ENCODE results near the gene CNGA1. TPM values are rescaled to one million over a fixed set of nuclear protein-coding genes. Genes with fewer than 3 reads are reported as not detected.

CNGA1 gene
- total RNA-seq, 2 experiments from 2014 or later = not detected

DNA sequence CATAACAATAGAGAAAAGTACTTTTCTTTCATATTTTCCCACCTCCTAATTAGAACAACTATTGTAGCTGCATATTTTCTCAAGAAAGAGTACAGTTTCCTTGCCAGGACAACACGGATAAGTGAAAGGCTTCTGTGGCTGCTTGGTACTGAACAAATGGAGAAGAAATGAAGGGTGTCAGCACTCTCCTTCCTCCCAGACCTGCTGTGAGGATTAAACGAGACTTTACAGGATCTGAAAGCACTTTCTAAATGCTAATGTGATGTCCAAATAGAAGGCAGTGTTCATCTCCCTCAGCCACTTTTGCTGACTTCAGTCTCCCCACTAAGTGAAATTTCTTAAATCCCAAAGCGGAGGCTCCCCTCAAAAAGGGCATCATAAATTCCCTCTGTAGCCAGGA is 14.0 kb upstream of the CNGA1 start:
- ChIA-PET CTCF (interaction anchor here (1.1 kb wide), 1 partner anchor 11 kb away, joined by 3 read pairs; no protein-coding TSS in a partner anchor), POLR2A (no interaction called here)
- Mint-ChIP-seq H3K27ac (no peak overlapping the region), H3K27me3 (ENCODE audit: low read depth) (peaks cover 3% of the 10 kb centered on the region), H3K4me3 (no peak overlapping the region), H3K4me1 (ENCODE audit: low read depth) (peaks cover 22% of the 10 kb centered on the region), H3K36me3 (ENCODE audit: low read depth) (no peaks in the 10 kb centered on the region), H3K9me3 (ENCODE audit: insufficient read depth) (peaks cover 4% of the 10 kb centered on the region)
- no peak for DNase-seq
- no peak for ATAC-seq

- Mint-ChIP-seq H3K9me3 (ENCODE audit: insufficient read depth) (peaks cover 4% of the 10 kb centered on the region), H3K4me1 (ENCODE audit: low read depth) (peaks cover 12% of the 10 kb centered on the region), H3K4me3 (no peak overlapping the region), H3K27ac (no peak overlapping the region), H3K27me3 (ENCODE audit: low read depth) (peaks cover 3% of the 10 kb centered on the region), H3K36me3 (ENCODE audit: low read depth) (no peaks in the 10 kb centered on the region)
- DNase-seq (no peak), ATAC-seq (no peak)
- ChIA-PET CTCF (no interaction called here), POLR2A (no interaction called here)
These were observed 12.2 kb upstream of the CNGA1 start for GRCh38 chr4:48028696-48029095.

- peaks cover 4% of the 10 kb centered on the region for H3K9me3 Mint-ChIP-seq (ENCODE audit: insufficient read depth)
- no peak for ATAC-seq
- no peaks in the 10 kb centered on the region for H3K36me3 Mint-ChIP-seq (ENCODE audit: low read depth)
- DNase-seq = no peak
- ChIA-PET POLR2A (no interaction called here), CTCF (interaction anchor here (0.8 to 1.3 kb wide), 2 partner anchors 20 to 112 kb away, joined by 3 to 4 read pairs; no protein-coding TSS in a partner anchor)
- H3K27ac Mint-ChIP-seq = no peak overlapping the region
- peaks cover 10% of the 10 kb centered on the region for H3K4me1 Mint-ChIP-seq (ENCODE audit: low read depth)
- H3K4me3 Mint-ChIP-seq = no peak overlapping the region
- H3K27me3 Mint-ChIP-seq (ENCODE audit: low read depth) = peaks cover 3% of the 10 kb centered on the region
These were observed 11.2 kb upstream of the CNGA1 start for GRCh38 chr4:48027653-48028052.

GRCh38 chr4:48025005-48025404 is 8.5 kb upstream of the CNGA1 start:
- Mint-ChIP-seq H3K27ac (no peak overlapping the region), H3K27me3 (ENCODE audit: low read depth) (peaks cover 5% of the 10 kb centered on the region), H3K4me3 (no peak overlapping the region), H3K36me3 (ENCODE audit: low read depth) (no peaks in the 10 kb centered on the region), H3K4me1 (ENCODE audit: low read depth) (peaks cover 10% of the 10 kb centered on the region), H3K9me3 (ENCODE audit: insufficient read depth) (peaks cover 4% of the 10 kb centered on the region)
- ChIA-PET CTCF (interaction anchor here (1.1 kb wide), 1 partner anchor 9 kb away, joined by 11 read pairs; no protein-coding TSS in a partner anchor), POLR2A (no interaction called here)
- ATAC-seq (no peak), DNase-seq (no peak)

GRCh38 chr4:48024522-48024921 is 8.0 kb upstream of the CNGA1 start:
- ATAC-seq (no peak), DNase-seq (no peak)
- ChIA-PET CTCF (interaction anchor here (1.1 kb wide), 1 partner anchor 10 kb away, joined by 11 read pairs; no protein-coding TSS in a partner anchor), POLR2A (no interaction called here)
- Mint-ChIP-seq H3K27ac (no peak overlapping the region), H3K36me3 (ENCODE audit: low read depth) (no peaks in the 10 kb centered on the region), H3K9me3 (ENCODE audit: insufficient read depth) (peaks cover 4% of the 10 kb centered on the region), H3K27me3 (ENCODE audit: low read depth) (peaks cover 7% of the 10 kb centered on the region), H3K4me1 (ENCODE audit: low read depth) (peaks cover 10% of the 10 kb centered on the region), H3K4me3 (no peak overlapping the region)

DNA sequence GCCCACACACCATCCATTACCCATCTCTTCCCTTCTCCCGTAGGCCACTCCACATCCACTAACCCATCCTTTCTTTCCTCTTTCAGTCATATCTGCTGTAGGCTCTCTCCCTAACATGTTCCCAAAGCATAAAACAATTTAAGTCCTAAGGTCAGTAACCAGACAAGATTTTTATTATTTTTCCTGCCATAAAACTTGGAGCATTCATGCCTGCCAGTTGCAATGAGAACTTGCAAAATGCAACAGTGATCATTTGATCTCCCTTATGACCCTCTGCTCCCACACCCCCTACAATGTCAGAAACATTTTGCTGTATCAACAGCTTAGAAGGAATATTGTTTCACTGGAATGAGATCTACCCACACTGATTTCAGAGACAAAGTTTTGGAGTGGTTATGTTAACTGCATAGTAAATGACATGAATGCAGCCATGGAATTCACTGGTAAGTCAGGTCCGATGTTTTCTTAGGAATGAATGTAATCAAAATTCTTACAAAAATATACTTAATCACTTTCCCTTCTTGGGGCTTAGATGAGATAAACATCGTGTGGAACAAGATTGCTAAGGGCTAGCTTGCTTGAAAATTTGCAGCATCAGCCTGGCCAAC is 5.8 kb upstream of the CNGA1 start:
- ChIA-PET CTCF (no interaction called here), POLR2A (interaction anchor here (0.7 kb wide), 1 partner anchor 463 kb away, joined by 3 read pairs; no protein-coding TSS in a partner anchor)
- no peak overlapping the region for H3K4me3 Mint-ChIP-seq
- H3K27ac Mint-ChIP-seq = no peak overlapping the region
- no peaks in the 10 kb centered on the region for H3K36me3 Mint-ChIP-seq (ENCODE audit: low read depth)
- no peaks in the 10 kb centered on the region for H3K9me3 Mint-ChIP-seq (ENCODE audit: insufficient read depth)
- H3K27me3 Mint-ChIP-seq (ENCODE audit: low read depth) = peaks cover 21% of the 10 kb centered on the region
- DNase-seq (no peak), ATAC-seq (no peak)
- H3K4me1 Mint-ChIP-seq (ENCODE audit: low read depth) = peaks cover 3% of the 10 kb centered on the region

DNA sequence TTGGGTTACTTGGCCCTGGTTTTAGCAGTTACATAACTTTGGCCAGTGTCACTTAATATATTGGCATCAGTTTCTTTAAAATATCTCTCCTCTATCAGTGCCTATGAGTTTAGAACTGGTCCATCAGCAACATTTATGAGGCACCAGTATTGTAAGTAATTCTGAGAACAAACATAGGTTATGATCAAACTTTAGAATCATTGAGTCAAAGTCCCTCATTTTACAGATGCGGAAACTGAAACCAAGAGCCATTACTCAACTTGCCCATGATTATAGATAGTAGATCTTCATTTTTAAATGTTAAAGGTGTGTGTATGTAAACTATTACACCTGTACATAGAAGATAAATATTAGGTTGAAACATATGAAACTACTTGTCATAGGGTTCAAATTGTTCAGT is 4.6 kb upstream of the CNGA1 start:
- H3K27ac Mint-ChIP-seq = no peak overlapping the region
- H3K4me3 Mint-ChIP-seq = no peak overlapping the region
- H3K4me1 Mint-ChIP-seq (ENCODE audit: low read depth) = peaks cover 5% of the 10 kb centered on the region
- peaks cover 22% of the 10 kb centered on the region for H3K27me3 Mint-ChIP-seq (ENCODE audit: low read depth)
- ATAC-seq (no peak), DNase-seq (no peak)
- H3K36me3 Mint-ChIP-seq (ENCODE audit: low read depth) = no peaks in the 10 kb centered on the region
- ChIA-PET CTCF (no interaction called here), POLR2A (no interaction called here)
- no peaks in the 10 kb centered on the region for H3K9me3 Mint-ChIP-seq (ENCODE audit: insufficient read depth)

GRCh38 chr4:48018112-48018511 is 1.6 kb upstream of the CNGA1 start:
- ChIA-PET POLR2A (no interaction called here), CTCF (interaction anchor here (0.6 to 2.5 kb wide), 8 partner anchors 15 to 210 kb away, joined by 3 to 13 read pairs (median 4); no protein-coding TSS in a partner anchor)
- Mint-ChIP-seq H3K4me3 (no peak overlapping the region), H3K27ac (no peak overlapping the region), H3K9me3 (ENCODE audit: insufficient read depth) (no peaks in the 10 kb centered on the region), H3K36me3 (ENCODE audit: low read depth) (no peaks in the 10 kb centered on the region), H3K4me1 (ENCODE audit: low read depth) (peaks cover 9% of the 10 kb centered on the region), H3K27me3 (ENCODE audit: low read depth) (peaks cover 25% of the 10 kb centered on the region)
- ATAC-seq (no peak), DNase-seq (no peak)

- peaks cover 24% of the 10 kb centered on the region for H3K27me3 Mint-ChIP-seq (ENCODE audit: low read depth)
- no peaks in the 10 kb centered on the region for H3K36me3 Mint-ChIP-seq (ENCODE audit: low read depth)
- ATAC-seq = peak; percentile 25
- H3K27ac Mint-ChIP-seq = no peak overlapping the region
- H3K4me3 Mint-ChIP-seq = peak overlapping the region; percentile 76
- CTCF ChIA-PET = interaction anchor here (2.5 kb wide), 1 partner anchor 70 kb away, joined by 13 read pairs; no protein-coding TSS in a partner anchor
- no peaks in the 10 kb centered on the region for H3K9me3 Mint-ChIP-seq (ENCODE audit: insufficient read depth)
- POLR2A ChIA-PET = no interaction called here
- peaks cover 9% of the 10 kb centered on the region for H3K4me1 Mint-ChIP-seq (ENCODE audit: low read depth)
- no peak for DNase-seq
These were observed 659 bp upstream of the CNGA1 start for GRCh38 chr4:48017108-48017571.

DNA sequence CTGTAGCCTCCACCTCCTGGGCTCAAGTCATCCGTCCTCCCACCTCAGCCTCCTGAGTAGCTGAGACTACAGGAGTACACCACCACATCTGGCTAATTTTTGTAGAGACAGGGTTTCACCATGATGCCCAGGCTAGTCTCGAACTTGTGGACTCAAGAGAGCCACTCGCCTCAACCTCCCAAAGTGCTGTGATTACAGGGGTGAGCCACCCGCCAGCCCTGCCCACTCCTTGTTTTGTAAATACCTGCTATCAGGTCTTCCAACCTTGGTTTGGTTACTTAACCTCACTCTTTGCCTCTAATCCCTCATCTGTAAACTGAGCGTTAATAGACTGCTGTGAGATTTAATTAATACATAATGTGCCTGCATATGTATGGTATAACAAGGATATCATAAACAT is 803 bp downstream of the CNGA1 start:
- H3K27me3 Mint-ChIP-seq (ENCODE audit: low read depth) = peaks cover 21% of the 10 kb centered on the region
- POLR2A ChIA-PET = no interaction called here
- no peak for ATAC-seq

DNA sequence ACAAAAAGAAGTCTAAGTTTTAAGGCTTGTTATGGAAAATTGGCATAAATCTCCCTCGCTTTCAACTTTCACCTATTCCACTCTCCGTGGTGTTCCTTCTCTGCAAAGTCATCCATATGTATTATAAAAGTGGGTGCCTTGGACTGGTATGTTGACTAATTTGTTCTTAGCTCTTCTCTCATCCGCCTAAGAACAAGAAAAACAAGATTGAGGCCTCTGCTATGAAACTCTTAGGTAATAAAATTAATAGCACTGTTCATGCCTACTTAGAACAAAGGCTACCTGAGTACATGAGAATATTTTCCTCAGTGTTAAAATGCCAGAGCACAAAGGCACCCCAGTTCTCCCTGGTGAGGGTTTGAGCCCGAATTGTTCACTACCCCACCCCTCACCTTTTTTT is 1.3 kb downstream of the CNGA1 start:
- H3K4me3 Mint-ChIP-seq = no peak overlapping the region
- POLR2A ChIA-PET = no interaction called here
- no peak for DNase-seq
- H3K36me3 Mint-ChIP-seq (ENCODE audit: low read depth) = no peaks in the 10 kb centered on the region
- CTCF ChIA-PET = interaction anchor here (1.5 kb wide), 1 partner anchor 124 kb away, joined by 4 read pairs; no protein-coding TSS in a partner anchor
- peaks cover 10% of the 10 kb centered on the region for H3K9me3 Mint-ChIP-seq (ENCODE audit: insufficient read depth)
- H3K27me3 Mint-ChIP-seq (ENCODE audit: low read depth) = peaks cover 21% of the 10 kb centered on the region
- peaks cover 9% of the 10 kb centered on the region for H3K4me1 Mint-ChIP-seq (ENCODE audit: low read depth)
- no peak overlapping the region for H3K27ac Mint-ChIP-seq
- no peak for ATAC-seq

More for the DNA sequence above, 803 bp downstream of the CNGA1 start:
- DNase-seq = no peak
- peaks cover 9% of the 10 kb centered on the region for H3K4me1 Mint-ChIP-seq (ENCODE audit: low read depth)
- peak overlapping the region; percentile 76 for H3K4me3 Mint-ChIP-seq
- CTCF ChIA-PET = interaction anchor here (1.2 to 1.5 kb wide), 2 partner anchors 19 to 124 kb away, joined by 4 read pairs; no protein-coding TSS in a partner anchor
- H3K9me3 Mint-ChIP-seq (ENCODE audit: insufficient read depth) = peaks cover 10% of the 10 kb centered on the region
- H3K36me3 Mint-ChIP-seq (ENCODE audit: low read depth) = no peaks in the 10 kb centered on the region
- no peak overlapping the region for H3K27ac Mint-ChIP-seq

DNA sequence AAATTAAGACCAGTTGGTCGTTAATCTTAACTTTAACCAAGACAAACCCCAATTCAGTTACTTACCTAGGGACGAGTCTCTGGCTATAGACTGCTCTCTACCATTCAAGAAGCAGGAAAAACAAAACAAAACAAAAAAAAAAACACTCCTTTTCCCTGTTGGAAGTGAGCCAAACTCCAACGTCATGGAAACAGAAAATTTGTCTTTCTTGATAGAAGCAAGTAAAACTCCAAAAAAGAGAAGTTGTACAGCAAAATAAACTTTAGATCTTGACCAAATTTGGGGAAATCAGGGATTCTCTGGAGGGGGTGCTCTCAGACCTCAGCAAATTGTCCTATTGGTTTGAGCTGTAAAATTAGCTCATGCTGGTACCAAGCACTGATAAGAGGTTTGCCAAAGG is 3.7 kb downstream of the CNGA1 start:
- Mint-ChIP-seq H3K4me3 (no peak overlapping the region), H3K27me3 (ENCODE audit: low read depth) (peaks cover 7% of the 10 kb centered on the region), H3K9me3 (ENCODE audit: insufficient read depth) (peaks cover 23% of the 10 kb centered on the region), H3K36me3 (ENCODE audit: low read depth) (no peaks in the 10 kb centered on the region), H3K27ac (no peak overlapping the region), H3K4me1 (ENCODE audit: low read depth) (peaks cover 9% of the 10 kb centered on the region)
- ChIA-PET POLR2A (no interaction called here), CTCF (no interaction called here)
- ATAC-seq = no peak
- DNase-seq = no peak
